PC-9 (cell line): ENCODE data around the gene TCL1B. TPM values are rescaled to one million over a fixed set of nuclear protein-coding genes. Genes with fewer than 3 reads are reported as not detected.

Source experiments
- Bru-seq: library from RNA; stranded (reverse); fragments of 400-500 nt; gene quantifications from one replicate; lab custom pipeline; 2021; lab: Mats Ljungman, UMichigan
- BruChase-seq, 2 experiments: library from RNA; stranded (reverse); fragments of 400-500 nt; gene quantifications; one replicate each; lab custom pipeline; 2021; lab: Mats Ljungman, UMichigan
- BruUV-seq: library from RNA; stranded (reverse); fragments of 400-500 nt; replicated peaks from 2 replicates; lab custom pipeline; 2021; lab: Mats Ljungman, UMichigan
- CTCF ChIA-PET: fragments of 300-600 bp; sonication (Branson Sonifier 250); formaldehyde crosslinking; loops from one replicate; lab custom pipeline; 2022; ENCODE audit warnings: antibody characterized with exemption; lab: Charles Lee
- POLR2A ChIA-PET: fragments of 300-600 bp; sonication (Branson Sonifier 250); formaldehyde crosslinking; loops from one replicate; lab custom pipeline; 2022; ENCODE audit warnings: antibody characterized with exemption; ENCODE audit not compliant: unreplicated experiment; lab: Charles Lee
- DNase-seq, 2 experiments: peaks; one replicate each; pipeline versions ENCODE4 v3.0.0 to v3.0.0-alpha.2; 2015 to 2022; ENCODE audit warnings: mixed read lengths in 1 of 2
- H2AFZ ChIP-seq: fragments of 200-600 bp; sonication (generic); 2 replicates; pipeline ENCODE4 v1.8.1; 2017; ENCODE audit warnings: antibody characterized with exemption
- H3F3A ChIP-seq: fragments of 200-600 bp; sonication (generic); 2 replicates; pipeline ENCODE4 v1.8.1; 2017; ENCODE audit warnings: antibody characterized with exemption, mild to moderate bottlenecking, low read depth; ENCODE audit not compliant: insufficient read depth
- H3K27ac ChIP-seq: fragments of 200-600 bp; sonication (generic); 2 replicates; pipeline ENCODE4 v1.6.1; 2016; ENCODE audit warnings: mixed run types
- H3K27me3 ChIP-seq: fragments of 200-600 bp; sonication (generic); 2 replicates; pipeline ENCODE4 v1.6.1; 2016; ENCODE audit warnings: low read depth, mixed run types; ENCODE audit not compliant: insufficient read depth
- H3K36me3 ChIP-seq: fragments of 200-600 bp; sonication (generic); 2 replicates; pipeline ENCODE4 v1.6.1; 2016; ENCODE audit warnings: low read depth, mixed run types
- H3K4me1 ChIP-seq: fragments of 200-600 bp; sonication (generic); replicated peaks from 2 replicates; pipeline ENCODE4 v1.6.1; 2016; ENCODE audit warnings: mixed run types; ENCODE audit not compliant: insufficient read depth
- H3K4me2 ChIP-seq: fragments of 200-600 bp; sonication (generic); 2 replicates; pipeline ENCODE4 v1.6.1; 2017; ENCODE audit warnings: mixed run types
- H3K4me3 ChIP-seq: fragments of 200-600 bp; sonication (generic); 2 replicates; pipeline ENCODE4 v1.6.1; 2016; ENCODE audit warnings: mixed run types
- H3K79me2 ChIP-seq: fragments of 200-600 bp; sonication (generic); 2 replicates; pipeline ENCODE4 v1.6.1; 2017; ENCODE audit warnings: low read depth, mixed run types
- H3K9me2 ChIP-seq: fragments of 200-600 bp; sonication (generic); 2 replicates; pipeline ENCODE4 v1.8.1; 2017; ENCODE audit warnings: mild to moderate bottlenecking; ENCODE audit not compliant: insufficient read depth
- H3K9me3 ChIP-seq: fragments of 200-600 bp; sonication (generic); 2 replicates; pipeline ENCODE4 v1.8.1; 2016; ENCODE audit warnings: low read depth; ENCODE audit not compliant: insufficient read depth
- H4K20me1 ChIP-seq: fragments of 200-600 bp; sonication (generic); 2 replicates; pipeline ENCODE4 v1.8.1; 2017; ENCODE audit not compliant: insufficient read depth
- EZH2 ChIP-seq: fragments of 200-600 bp; sonication (generic); IDR thresholded peaks from 2 replicates; pipeline ENCODE4 v1.8.0; 2017; ENCODE audit warnings: antibody characterized with exemption, low read depth
- intact Hi-C: fragments of 100-400 bp; cut with micrococcal nuclease; formaldehyde crosslinking; loops from one replicate; pipeline ENCODE4 v1.10.0; 2022; ENCODE audit not compliant: unreplicated experiment
- long read RNA-seq: library from polyadenylated mRNA; stranded (forward); transcript quantifications from one replicate; pipeline ENCODE4 v2.0.0, GENCODE V29; 2022
- total RNA-seq: library from RNA; stranded (reverse); gene quantifications from 2 replicates; pipeline ENCODE4 v1.2.3, GENCODE V29; 2021
- TF ChIP-seq, protein P1 (sequence below): fragments of 200-600 bp; sonication (generic); conservative IDR thresholded peaks from 2 replicates; pipeline ENCODE4 v1.6.1; 2017; ENCODE audit warnings: mixed run types, antibody characterized with exemption, mild to moderate bottlenecking, moderate library complexity

TCL1B gene, protein sequence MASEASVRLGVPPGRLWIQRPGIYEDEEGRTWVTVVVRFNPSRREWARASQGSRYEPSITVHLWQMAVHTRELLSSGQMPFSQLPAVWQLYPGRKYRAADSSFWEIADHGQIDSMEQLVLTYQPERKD
- total RNA-seq = not detected in 2 replicates
- not detected for Bru-seq, nascent RNA
- not detected for BruChase-seq, experiment 1, labeled RNA remaining after a 2-hour chase
- BruChase-seq, experiment 2, labeled RNA remaining after a 6-hour chase = not detected
- long read RNA-seq = 0 reads

DNA sequence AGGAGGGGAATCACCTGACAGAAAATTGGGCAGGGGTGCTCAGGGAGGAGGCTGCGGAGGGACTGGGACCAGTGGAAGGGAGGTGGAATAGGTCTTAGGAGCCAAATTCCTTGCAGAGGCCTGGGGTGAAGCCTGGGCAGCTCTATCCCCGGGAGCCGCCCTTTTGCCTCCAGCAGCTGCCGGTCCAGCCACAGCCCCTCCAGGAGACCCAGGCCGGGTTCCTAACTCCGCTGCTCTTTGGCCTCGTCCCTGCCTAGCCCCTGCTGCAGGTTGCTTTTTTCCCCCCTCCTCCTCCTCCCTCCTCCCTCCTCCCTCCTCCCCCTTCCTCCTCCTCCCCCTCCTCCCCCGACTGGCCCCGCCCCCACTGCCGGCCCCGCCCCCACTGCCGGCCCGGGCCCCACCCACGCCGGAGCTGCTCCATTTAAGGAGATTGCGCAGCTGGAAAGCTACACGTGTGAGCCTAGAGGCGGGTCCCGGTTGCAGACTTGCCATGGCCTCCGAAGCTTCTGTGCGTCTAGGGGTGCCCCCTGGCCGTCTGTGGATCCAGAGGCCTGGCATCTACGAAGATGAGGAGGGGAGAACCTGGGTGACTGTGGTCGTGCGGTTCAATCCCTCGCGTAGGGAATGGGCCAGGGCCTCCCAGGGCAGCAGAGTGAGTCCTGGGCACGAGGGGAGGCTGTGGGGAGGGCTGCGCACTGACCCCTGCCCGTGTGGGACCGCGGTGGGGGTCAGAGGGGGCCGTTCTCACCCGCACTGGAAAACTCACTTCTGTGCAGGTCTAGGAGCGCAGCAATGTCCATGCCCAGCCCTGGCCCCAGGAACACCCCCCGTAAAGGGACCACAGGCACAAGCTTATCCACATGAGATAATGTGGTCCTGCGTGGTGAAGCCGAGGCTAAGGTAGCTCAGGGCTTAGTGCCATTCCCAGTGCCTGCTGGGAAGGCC is at the start of gene TCL1B:
TCL1B (plus strand) TSS at position 449 of the 945 bp plus-strand sequence; CDS start at position 491, 42 bp downstream.
- Histone ChIP-seq H3K4me2 (no peak within 1 kb of the TSS), H3K79me2 (no peaks in the 10 kb centered on the region), H3K27ac (no peak within 1 kb of the TSS), H3K9me3 (no peaks in the 10 kb centered on the region), H3F3A (no peaks in the 10 kb centered on the region), H2AFZ (no peak within 1 kb of the TSS), H3K36me3 (no peaks in the 10 kb centered on the region), H3K4me1 (no peaks in the 10 kb centered on the region), H4K20me1 (no peaks in the 10 kb centered on the region), H3K4me3 (no peak within 1 kb of the TSS), H3K27me3 (peaks cover 22% of the 10 kb centered on the region; the same call in 1 of the 2 replicates), H3K9me2 (no peaks in the 10 kb centered on the region)
- no TSS peak for BruUV-seq
- TF ChIP-seq EZH2 = no peak
- TF ChIP-seq, protein P1, sequence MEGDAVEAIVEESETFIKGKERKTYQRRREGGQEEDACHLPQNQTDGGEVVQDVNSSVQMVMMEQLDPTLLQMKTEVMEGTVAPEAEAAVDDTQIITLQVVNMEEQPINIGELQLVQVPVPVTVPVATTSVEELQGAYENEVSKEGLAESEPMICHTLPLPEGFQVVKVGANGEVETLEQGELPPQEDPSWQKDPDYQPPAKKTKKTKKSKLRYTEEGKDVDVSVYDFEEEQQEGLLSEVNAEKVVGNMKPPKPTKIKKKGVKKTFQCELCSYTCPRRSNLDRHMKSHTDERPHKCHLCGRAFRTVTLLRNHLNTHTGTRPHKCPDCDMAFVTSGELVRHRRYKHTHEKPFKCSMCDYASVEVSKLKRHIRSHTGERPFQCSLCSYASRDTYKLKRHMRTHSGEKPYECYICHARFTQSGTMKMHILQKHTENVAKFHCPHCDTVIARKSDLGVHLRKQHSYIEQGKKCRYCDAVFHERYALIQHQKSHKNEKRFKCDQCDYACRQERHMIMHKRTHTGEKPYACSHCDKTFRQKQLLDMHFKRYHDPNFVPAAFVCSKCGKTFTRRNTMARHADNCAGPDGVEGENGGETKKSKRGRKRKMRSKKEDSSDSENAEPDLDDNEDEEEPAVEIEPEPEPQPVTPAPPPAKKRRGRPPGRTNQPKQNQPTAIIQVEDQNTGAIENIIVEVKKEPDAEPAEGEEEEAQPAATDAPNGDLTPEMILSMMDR = no peak
- intact Hi-C loops = no loop called here
- DNase-seq = no peak
- ChIA-PET POLR2A (no interaction called here), CTCF (interaction anchor here (0.6 kb wide), 1 partner anchor 242 kb away, joined by 3 read pairs; no protein-coding TSS in a partner anchor)

DNA sequence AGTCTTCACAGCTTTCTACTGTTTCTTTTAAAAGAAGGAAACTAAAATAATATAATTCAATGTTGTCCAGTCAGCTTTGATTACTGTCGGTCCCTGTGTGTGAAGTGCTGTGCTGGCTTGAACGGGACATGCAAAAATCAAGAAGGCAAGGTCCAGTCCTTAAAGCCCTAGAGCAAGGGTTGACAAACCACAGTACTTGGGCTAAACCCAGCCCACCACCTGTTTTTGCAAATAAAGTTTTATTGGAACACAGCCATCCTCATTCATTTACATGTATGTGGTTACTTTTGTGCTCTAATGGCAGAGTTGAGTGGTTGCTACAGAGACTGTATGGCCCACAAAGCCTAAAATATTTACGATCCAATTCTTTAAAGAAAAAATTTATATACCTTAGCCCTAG is 41.2 kb upstream of the TCL1B start:
- BruUV-seq = no TSS peak
- CTCF ChIA-PET = no interaction called here

DNA sequence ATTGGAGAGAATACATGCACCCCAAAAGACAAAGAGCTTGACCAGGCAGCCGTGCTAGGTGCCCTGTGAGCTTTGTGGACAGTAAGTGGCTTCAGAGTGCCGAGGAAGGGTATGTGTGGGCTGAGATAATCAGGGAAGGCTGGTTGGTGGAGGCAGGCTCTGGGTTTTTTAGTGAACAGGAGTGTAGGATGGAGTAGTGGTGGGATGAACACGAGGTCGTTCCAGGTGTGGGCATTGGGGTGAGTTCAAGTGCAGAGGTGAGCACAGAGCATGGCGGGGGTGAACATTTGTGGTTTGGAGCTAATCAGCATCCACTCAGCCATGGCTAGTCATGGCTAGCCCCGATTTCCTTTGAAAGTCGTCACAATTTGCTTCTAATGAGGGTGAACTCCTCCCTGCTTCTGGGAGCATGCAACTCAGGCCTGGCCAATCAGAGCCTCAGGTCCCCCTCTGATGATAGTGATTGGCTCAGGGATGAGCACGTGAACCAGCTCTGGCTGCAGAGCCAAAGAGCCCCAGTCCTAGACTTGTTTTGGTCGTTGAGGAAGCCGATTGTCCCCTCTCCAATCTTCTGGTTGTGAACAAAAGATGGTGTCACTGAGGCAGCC is 40.7 kb upstream of the TCL1B start:
- H3K79me2 ChIP-seq = no peaks in the 10 kb centered on the region
- no peak overlapping the region for H3K4me3 ChIP-seq
- no TSS peak for BruUV-seq
- no peak overlapping the region for H2AFZ ChIP-seq
- H3K27me3 ChIP-seq = no peaks in the 10 kb centered on the region
- intact Hi-C loops = no loop called here
- H3K9me2 ChIP-seq = no peaks in the 10 kb centered on the region
- no peaks in the 10 kb centered on the region for H3K9me3 ChIP-seq
- no peaks in the 10 kb centered on the region for H3F3A ChIP-seq
- no peaks in the 10 kb centered on the region for H4K20me1 ChIP-seq
- ChIA-PET POLR2A (no interaction called here), CTCF (no interaction called here)
- no peaks in the 10 kb centered on the region for H3K36me3 ChIP-seq
- no peak overlapping the region for H3K27ac ChIP-seq
- no peak for DNase-seq
- no peak overlapping the region for H3K4me2 ChIP-seq
- H3K4me1 ChIP-seq = no peaks in the 10 kb centered on the region
- no peak for TF ChIP-seq EZH2
- TF ChIP-seq, protein P1 = no peak

More for the DNA sequence above, 41.2 kb upstream of the TCL1B start:
- TF ChIP-seq, protein P1 = no peak
- TF ChIP-seq EZH2 = no peak
- no peaks in the 10 kb centered on the region for H3K27me3 ChIP-seq
- POLR2A ChIA-PET = no interaction called here
- H4K20me1 ChIP-seq = no peaks in the 10 kb centered on the region
- no peak overlapping the region for H3K27ac ChIP-seq
- no peaks in the 10 kb centered on the region for H3K9me3 ChIP-seq
- H3K4me1 ChIP-seq = no peaks in the 10 kb centered on the region
- no peaks in the 10 kb centered on the region for H3K9me2 ChIP-seq
- H3K79me2 ChIP-seq = no peaks in the 10 kb centered on the region
- intact Hi-C loops = no loop called here
- H2AFZ ChIP-seq = no peak overlapping the region
- no peaks in the 10 kb centered on the region for H3F3A ChIP-seq
- H3K4me3 ChIP-seq = no peak overlapping the region
- H3K4me2 ChIP-seq = no peak overlapping the region
- no peak for DNase-seq
- no peaks in the 10 kb centered on the region for H3K36me3 ChIP-seq
